GM23248 (cell line): Measurements from ENCODE around the gene LRRC2. TPM values are rescaled to one million over a fixed set of nuclear protein-coding genes. Genes with fewer than 3 reads are reported as not detected.

Experiments used
- DNase-seq: peaks from one replicate; pipeline ENCODE4 v3.0.0-alpha.2; 2015
- H2AFZ ChIP-seq: fragments of 200-600 bp; sonication (generic); 2 replicates; pipeline ENCODE4 v1.6.1; 2016; ENCODE audit warnings: antibody characterized with exemption
- H3F3A ChIP-seq: fragments of 200-600 bp; sonication (generic); 2 replicates; pipeline ENCODE4 v1.6.1; 2016; ENCODE audit warnings: mild to moderate bottlenecking, antibody characterized with exemption, mixed run types; ENCODE audit not compliant: insufficient read depth
- H3K27ac ChIP-seq: fragments of 200-600 bp; sonication (generic); 2 replicates; pipeline ENCODE4 v1.5.1; 2016; ENCODE audit warnings: mild to moderate bottlenecking
- H3K27me3 ChIP-seq: fragments of 200-600 bp; sonication (generic); replicated peaks from 2 replicates; pipeline ENCODE4 v1.6.1; 2016; ENCODE audit warnings: mild to moderate bottlenecking; ENCODE audit not compliant: insufficient read depth
- H3K36me3 ChIP-seq: fragments of 200-600 bp; sonication (generic); 2 replicates; pipeline ENCODE4 v1.6.1; 2016; ENCODE audit warnings: low read depth, mild to moderate bottlenecking
- H3K4me1 ChIP-seq: fragments of 200-600 bp; sonication (generic); 2 replicates; pipeline ENCODE4 v1.6.1; 2016; ENCODE audit warnings: mild to moderate bottlenecking; ENCODE audit not compliant: insufficient read depth
- H3K4me2 ChIP-seq: fragments of 200-600 bp; sonication (generic); one replicate; pipeline ENCODE4 v1.6.1; 2016; ENCODE audit warnings: mild to moderate bottlenecking; ENCODE audit not compliant: unreplicated experiment
- H3K4me3 ChIP-seq: fragments of 200-600 bp; sonication (generic); 2 replicates; pipeline ENCODE4 v1.5.1; 2016; ENCODE audit warnings: mild to moderate bottlenecking
- H3K79me2 ChIP-seq: fragments of 200-600 bp; sonication (generic); 2 replicates; pipeline ENCODE4 v1.6.1; 2016; ENCODE audit warnings: mild to moderate bottlenecking; ENCODE audit not compliant: insufficient read depth
- H3K9ac ChIP-seq: fragments of 200-600 bp; sonication (generic); 2 replicates; pipeline ENCODE4 v1.6.1; 2016; ENCODE audit warnings: mild to moderate bottlenecking
- H3K9me2 ChIP-seq: fragments of 200-600 bp; sonication (generic); 2 replicates; pipeline ENCODE4 v1.6.1; 2016; ENCODE audit warnings: mixed run types, mild to moderate bottlenecking, moderate library complexity; ENCODE audit not compliant: insufficient read depth
- H3K9me3 ChIP-seq: fragments of 200-600 bp; sonication (generic); one replicate; pipeline ENCODE4 v1.6.1; 2017; ENCODE audit warnings: low read depth
- H4K20me1 ChIP-seq: fragments of 200-600 bp; sonication (generic); 2 replicates; pipeline ENCODE4 v1.6.0; 2016; ENCODE audit not compliant: insufficient read depth
- EZH2 ChIP-seq: fragments of 200-600 bp; sonication (generic); IDR thresholded peaks from 2 replicates; pipeline ENCODE4 v1.6.1; 2018; ENCODE audit warnings: antibody characterized with exemption, mild to moderate bottlenecking; ENCODE audit not compliant: insufficient read depth, poor library complexity, severe bottlenecking
- EZH2phosphoT487 ChIP-seq: fragments of 200-600 bp; sonication (generic); IDR thresholded peaks from 2 replicates; pipeline ENCODE4 v1.6.1; 2018; ENCODE audit warnings: antibody characterized with exemption, moderate library complexity, mild to moderate bottlenecking, low read depth; ENCODE audit not compliant: insufficient read depth
- WGBS, 2 experiments: methylation state at CpG; one replicate each; pipeline ENCODE4 v1.1.6; 2015 to 2017; ENCODE audit warnings: low lambda C conversion rate in 2 of 2, low coverage in 1 of 2; ENCODE audit errors: missing lambda C conversion rate in 2 of 2; 5-methylcytosine and 5-hydroxymethylcytosine counted together
- in situ Hi-C: fragments of 300-500 bp; cut with MboI; formaldehyde crosslinking; loops from 2 replicates; pipeline ENCODE4 v1.15.0; 2020
- polyA plus RNA-seq: library from polyadenylated mRNA; unstranded; fragments of >200 nt; fragmentation: Nextera tagmentation; extraction: Ambion mirVana; gene quantifications from 2 replicates; pipeline ENCODE4 v1.2.1, GENCODE V29; 2016
- total RNA-seq: library from RNA; depleted of rRNA; stranded (reverse); fragments of >200 nt; shearing (Covaris generic); gene quantifications from 2 replicates; pipeline ENCODE4 v1.2.3, GENCODE V29; 2014

Gene LRRC2
- total and polyA plus RNA-seq, 2 experiments from 2014 or later, result 10.8 to 16.7 TPM

DNA sequence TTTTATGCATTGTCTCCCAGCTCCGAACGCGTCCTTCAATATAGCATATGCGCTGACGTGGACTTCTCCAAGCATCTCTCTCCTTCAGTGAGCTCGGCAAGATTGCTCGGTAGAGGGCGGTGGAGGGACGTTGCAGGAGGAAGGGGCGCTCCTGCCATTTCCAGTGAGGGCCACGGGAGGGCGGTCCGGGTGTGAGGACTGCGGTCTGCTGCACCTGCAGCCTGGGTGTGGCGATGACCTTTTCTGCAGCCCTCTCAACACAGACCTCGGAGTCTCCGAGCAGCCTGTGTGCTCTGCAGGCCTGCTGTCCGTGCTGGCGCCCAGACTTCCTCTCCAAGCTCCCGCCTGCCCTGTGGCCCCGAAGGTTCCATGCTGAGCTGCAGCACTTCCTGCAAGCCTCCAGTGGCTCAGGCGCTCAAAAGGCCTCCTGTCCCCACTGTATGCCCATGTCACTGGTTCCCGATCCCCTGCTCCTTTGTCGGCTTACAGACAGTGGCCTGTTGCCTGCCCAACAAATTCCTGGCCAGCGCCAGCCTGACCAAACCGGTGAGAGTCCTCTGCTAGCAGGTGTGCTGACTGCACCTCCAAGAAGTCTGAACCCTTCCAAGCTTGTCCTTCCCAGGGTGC is 77.3 kb downstream of the LRRC2 start:
- no peaks in the 10 kb centered on the region for H3K9me3 ChIP-seq
- no peak overlapping the region for H2AFZ ChIP-seq
- no peak overlapping the region for H3K9ac ChIP-seq
- DNase-seq, result peak; percentile 96
- TF ChIP-seq EZH2phosphoT487 (no peak), EZH2 (no peak)
- no peaks in the 10 kb centered on the region for H3K36me3 ChIP-seq
- no peaks in the 10 kb centered on the region for H3K9me2 ChIP-seq
- in situ Hi-C loops, result loop anchor here (10.0 kb wide), 1 partner anchor 146 kb away; no protein-coding TSS in a partner anchor
- peaks cover 11% of the 10 kb centered on the region; the same call in 1 of the 2 replicates for H3F3A ChIP-seq
- H3K4me3 ChIP-seq, result no peak overlapping the region
- peak overlapping the region; percentile 46 for H3K4me2 ChIP-seq
- no peaks in the 10 kb centered on the region for H3K79me2 ChIP-seq
- 0 out of 2 replicates have a peak, but pooled peaks cover 8% of the 10 kb centered on the region for H3K4me1 ChIP-seq
- H4K20me1 ChIP-seq, result no peaks in the 10 kb centered on the region
- 17 to 18% methylated on average over 26 of the region's 26 CpGs for WGBS, 2 experiments
- H3K27ac ChIP-seq, result no peak overlapping the region
- 0 out of 2 replicates have a peak, but pooled peaks cover 3% of the 10 kb centered on the region for H3K27me3 ChIP-seq

DNA sequence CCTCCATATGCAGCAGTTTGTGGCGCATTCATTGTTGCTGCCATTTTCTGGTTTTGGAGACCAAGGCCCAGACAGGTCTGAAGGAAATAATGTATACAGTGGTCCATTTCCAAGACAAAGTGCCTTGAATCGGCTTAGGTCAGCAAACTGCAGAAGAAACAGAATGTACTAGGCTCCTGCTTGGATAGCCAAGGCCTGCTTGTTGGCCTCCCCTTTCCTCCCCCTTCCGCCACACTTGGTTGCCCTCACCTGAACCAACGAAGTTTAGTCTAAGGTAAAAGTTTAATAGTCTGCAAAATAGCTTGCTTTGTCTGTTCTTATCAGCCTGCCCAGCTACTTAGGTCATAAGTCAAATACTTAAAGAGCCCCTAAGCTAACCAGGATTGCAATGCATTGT is 80.3 kb downstream of the LRRC2 start:
- Histone ChIP-seq H3K27ac (no peak overlapping the region), H3K79me2 (no peaks in the 10 kb centered on the region), H2AFZ (no peak overlapping the region), H3K36me3 (no peaks in the 10 kb centered on the region), H3F3A (peaks cover 8% of the 10 kb centered on the region), H3K9me3 (no peaks in the 10 kb centered on the region), H3K27me3 (0 out of 2 replicates have a peak, but pooled peaks cover 3% of the 10 kb centered on the region), H3K4me2 (no peak overlapping the region), H3K9ac (no peak overlapping the region), H4K20me1 (no peaks in the 10 kb centered on the region), H3K4me1 (peaks cover 17% of the 10 kb centered on the region), H3K9me2 (no peaks in the 10 kb centered on the region), H3K4me3 (no peak overlapping the region)
- DNase-seq, result no peak
- 67 to 68% methylated on average over 4 of the region's 4 CpGs for WGBS, 2 experiments
- TF ChIP-seq EZH2phosphoT487 (no peak), EZH2 (no peak)
- in situ Hi-C loops, result loop anchor here (10.0 kb wide), 1 partner anchor 149 kb away; no protein-coding TSS in a partner anchor

DNA sequence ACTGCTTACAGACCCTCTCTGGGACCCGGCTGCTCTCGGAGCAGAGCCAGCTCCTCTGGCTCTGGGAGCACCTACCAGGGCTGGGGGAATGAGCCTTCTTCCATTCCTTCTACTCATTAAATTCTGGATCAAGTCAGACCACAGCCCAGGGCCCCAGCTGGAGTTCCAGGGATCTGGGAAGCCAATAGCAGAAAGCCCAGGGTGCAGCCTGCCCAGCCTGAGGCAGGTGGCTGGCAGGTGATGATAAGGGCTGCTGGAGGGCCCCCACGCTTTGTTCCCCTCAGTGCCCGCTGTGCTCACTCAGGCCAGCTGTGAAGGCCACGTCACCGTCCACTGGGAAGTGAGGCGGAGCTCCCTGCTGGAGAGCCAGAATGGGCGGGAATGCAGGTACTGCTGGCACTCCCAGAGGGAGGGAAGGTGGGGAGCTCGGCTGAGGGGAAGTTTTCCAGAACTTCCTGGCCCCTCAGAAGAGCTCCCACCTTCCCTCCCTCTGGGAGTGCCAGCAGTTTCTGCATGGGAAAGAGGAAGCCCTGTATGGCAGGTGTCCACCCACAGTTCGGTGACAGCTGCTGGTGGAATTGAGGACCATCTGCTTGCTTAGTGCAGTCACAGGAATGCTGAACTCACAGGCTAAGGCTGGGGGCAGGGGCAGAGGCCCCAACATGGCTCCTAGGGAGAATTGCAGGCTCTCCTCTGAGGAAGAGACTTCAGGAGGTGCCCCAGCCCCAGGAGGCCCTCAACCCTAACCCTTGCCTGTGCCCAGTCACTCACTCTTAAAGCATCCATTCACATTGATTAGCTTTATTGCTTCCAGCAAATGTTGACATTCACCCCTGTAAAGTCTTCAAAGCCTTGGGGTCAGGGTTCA is 81.0 kb downstream of the LRRC2 start:
- H3K4me1 ChIP-seq, result peaks cover 17% of the 10 kb centered on the region
- H3K9me3 ChIP-seq, result no peaks in the 10 kb centered on the region
- DNase-seq, result no peak
- H3K27me3 ChIP-seq, result peaks cover 8% of the 10 kb centered on the region
- no peaks in the 10 kb centered on the region for H3K9me2 ChIP-seq
- no peak overlapping the region for H3K4me2 ChIP-seq
- H3K36me3 ChIP-seq, result no peaks in the 10 kb centered on the region
- peaks cover 8% of the 10 kb centered on the region for H3F3A ChIP-seq
- no peaks in the 10 kb centered on the region for H3K79me2 ChIP-seq
- H4K20me1 ChIP-seq, result no peaks in the 10 kb centered on the region
- H3K27ac ChIP-seq, result no peak overlapping the region
- no peak for TF ChIP-seq EZH2
- no peak overlapping the region for H3K9ac ChIP-seq
- whole genome bisulfite sequencing, 2 experiments, result 73 to 82% methylated on average over 10 of the region's 10 CpGs
- in situ Hi-C loops, result loop anchor here (10.0 kb wide), 1 partner anchor 150 kb away; no protein-coding TSS in a partner anchor
- no peak overlapping the region for H3K4me3 ChIP-seq
- H2AFZ ChIP-seq, result no peak overlapping the region

DNA sequence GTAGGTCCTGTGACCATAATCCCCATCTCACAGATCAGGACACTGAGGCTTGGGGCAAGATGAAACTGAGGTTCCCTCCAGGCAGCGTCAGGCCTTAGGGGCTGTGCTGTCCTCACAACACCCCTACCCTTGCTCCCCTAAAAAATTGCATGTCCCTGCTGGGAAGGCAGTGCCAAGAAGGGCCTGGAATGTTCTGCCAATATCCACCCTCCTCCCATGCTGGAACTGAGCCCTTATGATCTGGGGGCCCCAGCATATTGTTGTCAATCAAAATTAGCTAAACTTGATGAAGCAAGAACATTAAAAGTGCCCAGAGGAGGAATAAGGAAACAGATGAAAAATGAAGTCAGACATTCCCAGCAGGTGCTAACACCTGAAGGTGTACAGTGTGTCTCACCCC is 81.7 kb downstream of the LRRC2 start:
- no peaks in the 10 kb centered on the region for H3K9me3 ChIP-seq
- 53 to 82% methylated on average over 1 of the region's 1 CpG for WGBS, 2 experiments
- in situ Hi-C loops, result loop anchor here (10.0 kb wide), 1 partner anchor 150 kb away; no protein-coding TSS in a partner anchor

More for the DNA sequence above, 81.7 kb downstream of the LRRC2 start:
- Histone ChIP-seq H3K4me3 (no peak overlapping the region), H3K9ac (no peak overlapping the region), H3K27ac (no peak overlapping the region), H2AFZ (no peak overlapping the region), H3K27me3 (peaks cover 12% of the 10 kb centered on the region), H3K79me2 (no peaks in the 10 kb centered on the region), H3K4me2 (no peak overlapping the region), H4K20me1 (no peaks in the 10 kb centered on the region), H3K9me2 (no peaks in the 10 kb centered on the region), H3K36me3 (no peaks in the 10 kb centered on the region), H3K4me1 (peaks cover 9% of the 10 kb centered on the region), H3F3A (peaks cover 4% of the 10 kb centered on the region; the same call in 1 of the 2 replicates)
- DNase-seq, result no peak
- TF ChIP-seq EZH2 (no peak), EZH2phosphoT487 (no peak)
